Retina (tissue), 1 donor: ENCODE results near the gene SMARCA1.

Source experiments
- DNase-seq: peaks from one replicate; pipeline ENCODE4 v3.0.0-alpha.2; 2016

The SMARCA1 gene

DNA sequence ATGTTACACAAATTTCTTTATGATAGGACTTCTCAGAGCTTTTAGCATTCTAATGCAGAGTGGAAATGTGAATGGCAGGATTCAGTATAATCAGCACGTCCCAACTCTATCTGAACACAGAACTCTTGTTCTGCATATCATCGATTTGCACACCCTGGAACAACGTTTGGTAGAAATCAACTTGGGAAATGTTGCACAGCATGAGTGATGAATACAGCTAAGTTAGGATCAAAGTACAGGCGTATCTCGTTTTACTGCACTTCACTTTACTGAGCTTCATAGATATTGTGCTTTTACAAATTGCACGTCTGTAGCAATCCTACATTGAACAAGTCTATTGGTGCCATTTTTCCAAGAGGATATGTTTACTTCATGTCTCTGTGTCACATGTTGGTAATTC is 70.8 kb downstream of the SMARCA1 start:
- no peak for DNase-seq

DNA sequence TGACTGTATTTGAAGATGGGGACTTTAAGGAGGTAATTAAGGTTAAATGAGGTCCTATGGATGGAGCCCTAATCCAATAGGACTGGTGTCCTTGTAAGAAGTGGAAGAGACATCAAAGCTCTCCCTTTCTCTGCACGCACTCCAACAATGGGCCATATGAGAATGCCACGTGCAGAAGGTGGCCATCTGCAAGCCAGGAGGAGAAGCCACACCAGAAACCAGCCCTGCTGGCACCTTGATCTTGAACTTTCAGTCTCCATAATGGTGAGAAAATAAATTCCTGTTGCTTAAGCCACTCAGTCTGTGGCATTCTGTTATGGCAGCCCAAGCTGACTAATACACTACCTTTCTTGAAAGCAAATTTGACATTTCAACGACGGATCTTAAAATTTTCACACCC is 73.2 kb downstream of the SMARCA1 start:
- DNase-seq: no peak

DNA sequence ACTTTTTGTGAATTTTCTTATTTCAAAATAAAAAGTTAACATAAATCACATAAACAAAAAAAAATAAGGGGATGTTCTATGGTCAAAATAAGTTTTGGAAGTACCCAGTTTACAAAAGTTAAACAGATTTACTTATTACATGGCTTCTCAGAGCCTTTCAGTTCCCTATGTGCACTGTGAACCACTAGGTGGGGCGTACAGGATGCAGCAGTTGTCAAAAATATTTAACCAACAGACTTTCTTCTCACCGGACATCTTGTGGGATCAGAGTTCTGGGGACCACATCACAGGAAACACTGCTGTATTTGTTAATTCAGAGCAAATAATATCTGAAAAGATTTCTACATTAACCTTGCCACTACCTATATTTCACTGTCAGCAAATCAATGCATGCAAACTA is 74.1 kb downstream of the SMARCA1 start:
- no peak for DNase-seq

DNA sequence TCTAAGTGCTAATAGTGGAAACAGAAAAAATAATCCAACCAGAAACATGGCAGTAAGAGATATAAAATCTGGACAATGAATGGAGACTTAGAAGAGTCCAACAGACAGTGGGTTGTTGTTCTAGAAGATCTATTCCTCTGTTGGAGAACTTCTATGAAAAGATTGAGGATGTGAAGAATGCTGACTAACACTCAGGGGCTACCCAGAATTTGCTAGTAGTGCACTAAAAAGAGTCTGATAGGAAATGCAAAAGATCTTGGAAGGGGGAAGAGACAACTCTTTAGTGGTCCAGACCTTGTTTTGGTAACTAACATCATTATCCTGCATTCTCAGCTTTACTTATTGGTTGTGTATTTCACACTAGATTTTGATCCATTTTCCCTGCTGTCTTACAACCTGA is 77.9 kb downstream of the SMARCA1 start:
- DNase-seq: no peak

DNA sequence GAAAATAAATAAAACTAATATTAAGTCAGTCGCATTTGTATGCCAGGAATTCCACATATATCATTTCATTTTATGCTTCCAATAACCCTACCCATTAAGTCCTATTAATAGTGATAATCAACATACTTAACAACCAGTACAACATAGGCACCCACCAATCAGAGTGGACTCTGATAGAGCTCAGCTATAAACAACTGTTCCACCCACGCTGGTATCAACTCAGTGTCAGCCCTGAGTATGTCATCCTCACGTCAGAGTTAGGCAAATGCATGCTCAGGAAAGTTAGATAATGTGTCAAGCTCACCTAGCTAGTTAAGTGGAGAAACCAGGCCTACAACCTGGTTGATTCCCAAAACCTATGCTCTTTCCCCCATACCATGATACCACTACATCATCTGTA is 89.3 kb downstream of the SMARCA1 start:
- no peak for DNase-seq

DNA sequence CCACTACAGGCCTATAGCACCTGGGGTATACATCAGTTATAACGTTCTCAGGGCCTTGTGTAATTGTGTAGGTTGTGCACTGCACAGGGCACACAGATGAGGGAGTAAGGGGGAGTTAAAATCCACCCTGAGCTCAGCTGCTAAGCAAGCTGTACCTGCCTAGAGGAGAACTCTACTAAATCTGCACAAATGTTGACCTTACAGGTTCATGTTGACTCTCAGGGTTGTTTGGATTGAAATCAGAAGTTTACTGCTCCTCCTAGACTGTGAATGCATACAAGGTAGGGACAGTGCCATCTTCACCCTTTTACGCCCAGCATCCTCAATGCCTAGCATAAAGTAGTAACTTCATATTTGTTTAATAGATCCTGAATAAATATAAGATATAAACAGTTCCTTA is 89.8 kb downstream of the SMARCA1 start:
- no peak for DNase-seq

DNA sequence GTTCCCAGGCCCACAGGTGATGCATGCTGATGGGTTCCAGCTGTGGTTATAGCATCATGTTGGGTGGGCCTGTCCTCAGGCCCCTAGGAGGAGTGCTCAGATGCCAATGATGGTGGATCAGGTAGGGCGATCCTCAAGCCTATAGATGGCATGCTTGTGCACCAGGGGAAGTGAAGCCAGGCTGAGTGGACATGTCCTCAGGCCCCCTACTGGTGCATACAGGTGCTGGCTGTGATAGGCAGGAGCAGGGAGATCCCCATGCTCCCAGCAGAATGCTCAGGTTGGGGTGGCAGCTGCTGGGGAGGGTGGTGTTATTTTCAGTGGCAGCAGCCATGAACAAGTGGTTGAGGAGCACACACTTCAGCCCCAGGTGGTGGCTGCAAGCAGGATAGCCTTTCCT is 96.0 kb downstream of the SMARCA1 start:
- no peak for DNase-seq

DNA sequence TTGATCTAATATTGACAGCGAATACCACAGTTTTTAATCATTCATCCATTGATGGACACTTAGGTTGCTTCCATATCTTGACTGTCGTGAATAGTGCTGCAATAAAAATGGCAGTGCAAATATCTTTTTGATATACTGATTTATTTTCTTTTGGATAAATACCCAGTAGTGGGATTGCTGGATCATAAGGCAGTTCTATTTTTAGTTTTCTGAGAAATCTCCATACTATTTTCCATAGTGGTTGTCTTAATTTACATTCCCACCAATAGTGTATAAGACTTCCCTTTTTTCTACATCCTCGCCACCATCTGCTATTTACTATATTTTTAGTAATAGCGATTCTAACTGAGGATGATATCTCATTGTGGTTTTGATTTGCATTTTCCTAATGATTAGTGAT is 100.1 kb downstream of the SMARCA1 start:
- no peak for DNase-seq

DNA sequence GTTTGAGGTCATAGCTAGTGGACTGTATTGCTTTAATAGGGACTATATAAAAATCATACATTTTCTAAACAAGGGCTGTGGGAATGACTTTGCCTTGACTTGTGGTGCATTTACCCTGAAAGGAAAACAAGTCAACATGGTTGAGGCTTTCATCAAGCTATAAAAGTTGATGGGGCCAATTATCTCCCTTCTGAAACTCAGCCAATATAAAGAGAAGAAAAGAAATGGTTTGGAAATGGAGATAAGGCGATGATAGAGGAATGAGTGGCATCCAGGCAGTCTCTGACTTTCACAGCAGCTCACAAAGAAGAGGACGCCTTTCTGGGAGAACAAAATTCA is 118.7 kb downstream of the SMARCA1 start:
- no peak for DNase-seq

DNA sequence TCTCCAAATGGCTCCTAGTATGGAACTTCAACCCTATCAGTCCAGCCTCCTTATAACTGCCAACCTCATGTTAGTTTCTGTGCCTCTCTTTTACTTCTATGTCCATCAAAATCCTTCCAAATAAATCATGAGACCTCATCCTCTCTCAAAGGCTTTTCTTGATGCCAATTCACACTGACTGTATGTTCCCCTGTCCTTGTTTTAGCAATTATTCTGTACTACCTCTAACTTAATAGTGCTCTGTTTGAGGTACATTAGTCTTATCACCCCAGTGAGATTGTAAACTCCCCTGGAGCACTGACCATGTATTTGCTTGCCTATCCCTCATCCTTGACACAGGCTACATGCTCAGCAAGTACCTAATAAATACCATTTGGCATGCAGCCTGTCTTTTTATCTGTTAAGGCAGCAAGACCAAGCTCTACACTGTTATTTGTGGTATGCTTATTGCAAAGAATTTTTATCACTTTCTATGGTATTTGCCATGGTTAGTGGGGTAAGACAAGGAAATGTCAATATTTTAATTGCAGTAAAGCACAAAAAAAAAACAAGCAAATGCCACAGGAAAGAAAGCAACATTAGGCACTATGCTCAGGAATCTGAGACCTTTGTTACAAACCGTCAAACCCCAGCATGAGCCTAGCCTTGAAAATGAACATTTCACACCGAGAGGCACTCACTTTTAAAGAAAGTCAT is 119.2 kb downstream of the SMARCA1 start:
- DNase-seq: no peak
